Right kidney (tissue), 1 donor: Measurements from ENCODE around the gene FLACC1.
"Not testable (repeated sequence)": the region's sequence is repeated elsewhere in the genome, so short reads cannot be mapped to it uniquely, and the experiment has no call there.

Source experiments
- DNase-seq: peaks from one replicate; pipeline ENCODE4 v3.0.0-alpha.2; 2016

FLACC1 gene

DNA sequence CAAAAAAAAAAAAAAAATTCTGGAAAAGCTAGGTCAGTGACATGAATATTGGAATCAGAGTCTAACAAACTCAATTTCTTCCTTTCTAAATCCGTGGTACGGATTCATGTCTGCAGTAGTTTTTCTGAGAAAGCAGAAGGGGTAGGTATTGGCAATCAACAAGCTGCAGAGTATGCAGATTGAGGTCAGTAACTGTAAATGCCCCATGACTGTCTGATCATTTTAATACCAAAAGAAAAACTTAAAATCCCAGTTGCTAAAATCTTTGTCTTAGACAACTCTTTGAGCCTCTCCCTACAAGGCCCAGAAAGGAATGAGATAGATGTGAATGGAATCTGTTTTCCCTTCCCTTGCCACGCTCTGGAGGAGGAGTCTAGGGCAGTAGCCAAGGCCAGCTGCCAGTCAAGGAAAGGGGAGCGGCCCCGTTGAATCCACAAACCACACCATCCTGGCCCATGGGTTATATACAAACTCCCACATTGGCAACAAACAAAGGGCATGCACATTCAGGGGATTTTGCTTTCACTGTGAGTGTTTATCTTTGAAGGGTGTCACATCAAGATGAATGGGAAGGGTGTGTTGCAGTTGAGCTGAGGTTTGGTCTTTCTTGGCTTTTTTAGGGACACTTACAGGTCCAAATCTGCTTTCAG is 102.9 kb downstream of the FLACC1 start:
- no peak for DNase-seq

DNA sequence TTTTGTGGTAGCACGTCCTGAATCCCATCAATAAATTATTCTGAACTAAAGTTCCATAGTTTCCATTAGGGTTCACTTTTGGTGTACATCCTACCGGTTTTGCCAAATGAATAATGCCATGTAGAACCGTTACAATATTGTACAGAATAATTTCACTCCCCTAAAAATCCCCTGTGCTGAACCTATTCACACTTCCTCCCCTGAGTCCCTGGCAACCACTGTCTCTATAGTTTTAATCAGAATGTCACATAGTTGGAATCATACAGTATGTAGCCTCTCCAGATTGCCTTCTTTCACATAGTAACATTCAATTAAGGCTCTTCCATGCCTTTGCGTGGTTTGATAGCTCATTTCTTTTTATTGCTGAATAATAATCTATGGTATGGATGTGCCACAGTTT is 106.4 kb downstream of the FLACC1 start:
- DNase-seq, result no peak

DNA sequence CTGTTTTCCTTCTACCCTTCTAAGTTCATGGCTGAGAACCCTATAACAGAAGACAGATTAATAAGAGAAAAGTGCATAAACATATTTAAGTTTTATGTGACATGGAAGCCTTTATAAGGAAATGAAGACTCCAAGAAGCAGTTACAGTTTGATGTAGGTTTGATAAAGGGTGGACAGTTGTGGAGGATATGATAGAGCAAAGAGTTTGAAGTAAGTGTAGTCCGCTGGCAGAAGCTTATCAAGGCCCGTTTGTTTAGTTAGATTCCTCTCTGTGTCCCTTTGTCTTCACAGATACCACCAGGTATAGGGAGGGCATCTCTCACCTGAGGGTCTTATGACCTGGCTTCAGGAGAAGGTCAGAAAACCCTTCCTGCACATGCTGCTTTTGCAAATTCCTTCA is 107.3 kb downstream of the FLACC1 start:
- DNase-seq, result no peak

DNA sequence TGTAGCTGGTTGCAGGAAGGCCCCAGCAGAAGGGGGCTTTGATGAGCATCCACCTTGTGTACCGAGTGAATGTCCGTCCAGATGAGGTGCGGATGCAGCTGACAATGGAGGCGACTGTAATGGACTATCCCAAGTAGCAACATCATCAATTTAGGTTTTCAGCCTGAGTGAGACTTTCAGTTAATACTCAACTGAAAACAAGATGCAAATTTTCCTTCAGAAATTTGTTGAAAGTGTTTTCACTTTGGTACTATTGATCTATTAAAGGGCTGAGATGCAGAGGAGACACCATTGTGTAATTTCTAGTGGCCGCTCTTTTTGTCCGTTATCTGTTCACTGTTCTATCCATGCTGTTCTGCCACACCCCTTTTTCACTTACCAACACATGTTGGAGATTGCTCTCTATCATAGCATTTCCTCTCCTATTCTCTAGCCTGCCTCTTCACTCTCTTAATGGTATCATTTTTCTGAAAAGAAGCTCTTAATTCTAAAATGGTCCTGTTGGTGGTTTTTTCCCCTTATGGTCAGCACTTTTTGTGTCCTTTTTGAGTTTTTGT is 108.8 kb downstream of the FLACC1 start:
- DNase-seq, result no peak

DNA sequence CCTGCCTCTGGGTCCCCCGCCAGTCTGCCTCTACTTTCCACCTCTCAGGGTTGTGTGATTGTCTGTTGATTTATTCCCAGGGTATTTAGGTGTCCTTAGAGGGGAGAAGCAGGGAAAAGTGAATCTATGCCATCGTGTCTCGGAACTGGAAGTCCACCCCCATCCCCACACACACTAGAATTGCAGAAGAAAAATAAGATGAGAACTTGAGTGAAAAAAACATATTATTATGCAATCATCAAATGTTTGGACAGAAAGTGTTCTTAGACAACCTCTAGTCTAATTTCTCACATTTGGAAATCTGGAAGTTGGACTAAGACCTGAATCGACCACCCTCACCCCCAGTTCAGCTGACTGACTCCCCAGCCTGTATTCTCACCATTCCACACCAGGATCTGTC is 110.9 kb downstream of the FLACC1 start:
- no peak for DNase-seq

DNA sequence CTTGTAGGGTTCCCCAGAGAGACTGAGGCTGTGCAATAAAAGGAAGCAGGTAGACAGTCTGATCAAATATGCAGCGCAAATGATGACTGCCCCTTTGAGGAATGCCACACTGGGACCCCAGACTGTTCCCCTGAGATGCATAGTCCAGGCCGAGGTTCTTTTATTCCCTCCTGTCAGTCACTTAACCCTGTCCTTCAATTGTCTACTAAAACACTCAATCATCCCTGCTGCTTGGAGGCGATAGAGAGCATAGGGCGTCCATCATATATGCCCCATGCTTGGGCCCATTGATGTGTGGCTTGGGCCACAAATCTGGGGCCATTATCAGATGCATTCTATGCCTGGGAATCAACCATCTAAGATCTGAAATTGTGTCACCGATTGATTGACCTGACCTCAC is 112.3 kb downstream of the FLACC1 start:
- no peak for DNase-seq

DNA sequence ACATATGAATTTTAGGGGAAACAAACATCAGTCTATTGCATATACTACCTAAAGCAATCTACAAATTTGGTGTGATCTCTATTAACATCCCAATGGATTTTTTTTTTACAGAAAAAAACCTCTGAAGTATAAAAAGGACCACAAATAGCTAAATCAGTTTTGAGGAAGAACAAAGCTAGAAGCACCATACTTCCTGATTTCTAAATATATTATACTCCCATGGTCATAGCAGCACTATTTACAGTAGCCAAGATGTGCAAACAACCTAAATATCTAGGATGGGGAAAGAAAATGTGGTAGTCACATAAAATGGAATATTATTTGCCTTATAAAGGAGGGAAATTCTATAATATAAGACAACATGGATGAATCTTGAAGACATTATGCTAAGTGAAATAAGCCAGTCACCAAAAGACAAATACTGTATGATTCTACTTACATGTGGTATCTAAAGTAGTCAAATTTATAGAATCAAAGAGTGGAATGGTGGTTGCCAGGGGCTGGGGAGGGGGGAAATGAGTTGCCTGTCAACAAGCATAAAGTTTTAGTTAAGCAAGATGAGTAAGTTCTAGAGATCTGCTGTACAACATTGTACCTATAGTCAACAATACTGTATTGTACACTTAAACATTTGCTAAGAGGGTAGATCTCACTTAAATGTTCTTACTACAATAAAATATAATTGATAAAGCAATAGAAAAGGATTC is 114.4 kb downstream of the FLACC1 start:
- DNase-seq, result no peak

DNA sequence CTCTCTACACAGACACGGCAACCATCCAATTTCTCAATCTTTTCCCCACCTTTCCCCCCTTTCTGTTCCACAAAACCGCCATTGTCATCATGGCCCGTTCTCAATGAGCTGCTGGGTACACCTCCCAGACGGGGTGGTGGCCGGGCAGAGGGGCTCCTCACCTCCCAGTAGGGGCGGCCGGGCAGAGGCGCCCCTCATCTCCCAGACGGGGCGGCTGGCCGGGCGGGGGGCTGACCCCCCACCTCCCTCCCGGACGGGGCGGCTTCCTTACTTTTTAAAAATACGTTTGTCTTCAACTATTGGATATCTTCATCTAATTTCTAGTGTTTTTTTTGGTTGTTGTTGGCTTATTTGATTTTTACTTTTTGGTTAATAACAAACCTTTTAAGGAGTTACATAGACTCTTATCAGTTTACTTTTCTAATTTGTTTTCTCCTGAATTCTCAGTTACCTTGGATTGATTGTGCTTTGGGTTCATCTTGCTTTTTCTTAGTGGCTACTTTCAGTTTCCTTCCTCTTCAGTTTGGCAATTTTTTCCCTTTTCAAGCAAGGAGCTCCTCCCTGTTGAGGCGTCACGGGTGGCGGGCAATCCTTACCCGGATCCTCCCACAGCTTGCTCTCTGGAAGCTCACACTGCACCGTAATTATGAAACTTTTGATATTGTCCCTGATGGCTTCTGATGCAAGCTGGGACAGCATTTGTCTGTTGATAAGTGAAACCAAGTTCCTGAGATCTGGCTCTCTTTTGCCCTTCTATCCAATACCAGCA is 117.8 kb downstream of the FLACC1 start:
- not testable (repeated sequence) for DNase-seq
